HepG2 (cell line): ENCODE data around the gene CDYL2. TPM values are rescaled to one million over a fixed set of nuclear protein-coding genes. Genes with fewer than 3 reads are reported as not detected.

Experiments
- ATAC-seq: fragments of 200-7000 bp; cut with Tn5 transposase; 3 replicates; pipeline ENCODE4 v1.9.1; 2020; ENCODE audit warnings: mild to moderate bottlenecking, moderate library complexity
- BruUV-seq: library from RNA; stranded (reverse); fragments of 400-500 nt; replicated peaks from 2 replicates; lab custom pipeline; 2021; lab: Mats Ljungman, UMichigan
- CTCF ChIA-PET: fragments of 300-600 bp; formaldehyde crosslinking; extraction: SDS; loops from one replicate; lab custom pipeline; 2021; ENCODE audit warnings: low total read pairs, inconsistent platforms, low intra/inter-chr PET ratio; lab: Yijun Ruan, JAX
- POLR2A ChIA-PET: fragments of 350-600 bp; sonication (Branson Sonifier 250); formaldehyde crosslinking; loops from one replicate; lab custom pipeline; 2020; ENCODE audit warnings: antibody characterized with exemption, inconsistent platforms; lab: Yijun Ruan, JAX
- DNase-seq: peaks from one replicate; pipeline ENCODE4 v3.0.0-alpha.2; 2015; ENCODE audit warnings: low spot score
- FAIRE-seq: peaks from 3 replicates; lab custom pipeline; 2011; peaks lifted over from hg19 to GRCh38; lab: Jason Lieb, UNC
- H2AFZ ChIP-seq: one replicate; pipeline ENCODE4 v1.6.1; 2011; ENCODE audit warnings: low read length, inconsistent platforms
- H3K27ac ChIP-seq: fragments of 300-600 bp; 3 replicates; pipeline ENCODE4 v1.8.0; 2011; ENCODE audit warnings: mixed run types, mild to moderate bottlenecking, mixed read lengths, low read length, inconsistent platforms; ENCODE audit not compliant: insufficient read depth; ENCODE audit errors: extremely low read length
- H3K27me3 ChIP-seq, 2 experiments: fragments of 200-600 bp in 1 of 2; 2 replicates in 1 of 2; 3 replicates in 1 of 2; pipeline versions ENCODE4 v1.6.0 to v1.8.0; 2011; ENCODE audit warnings: low read length in 2 of 2, mild to moderate bottlenecking in 2 of 2, moderate library complexity in 2 of 2, inconsistent platforms in 1 of 2; ENCODE audit not compliant: insufficient read depth in 2 of 2, control insufficient read depth in 1 of 2
- H3K36me3 ChIP-seq, 2 experiments: fragments of 200-600 bp in 1 of 2; replicated peaks in 1 of 2; 2 replicates in 1 of 2; 3 replicates in 1 of 2; pipeline versions ENCODE4 v1.5.1 to v1.8.0; 2011; ENCODE audit warnings: low read length in 2 of 2, inconsistent platforms in 1 of 2; ENCODE audit not compliant: insufficient read depth in 2 of 2, control insufficient read depth in 1 of 2
- H3K4me1 ChIP-seq: 2 replicates; pipeline ENCODE4 v1.5.1; 2012; ENCODE audit warnings: low read length, inconsistent platforms; ENCODE audit not compliant: insufficient read depth
- H3K4me2 ChIP-seq: 2 replicates; pipeline ENCODE4 v1.6.0; 2011; ENCODE audit warnings: low read depth, low read length, inconsistent platforms
- H3K4me3 ChIP-seq, 3 experiments: fragments of 200-600 bp in 1 of 3; sonication (generic), shearing (Covaris generic) in 1 of 3; replicated peaks in 1 of 3; 2 replicates each; pipeline ENCODE4 v1.5.1; 2011 to 2016; ENCODE audit warnings: low read length in 3 of 3, inconsistent platforms in 2 of 3, low read depth in 2 of 3, mild to moderate bottlenecking in 2 of 3, control low read depth in 1 of 3, mixed read lengths in 1 of 3; ENCODE audit not compliant: insufficient read depth in 1 of 3
- H3K79me2 ChIP-seq: one replicate; pipeline ENCODE4 v1.6.1; 2011; ENCODE audit warnings: low read length, inconsistent platforms; ENCODE audit not compliant: insufficient read depth
- H3K9ac ChIP-seq: 2 replicates; pipeline ENCODE4 v1.6.0; 2011; ENCODE audit warnings: mild to moderate bottlenecking, low read depth, low read length, inconsistent platforms; ENCODE audit not compliant: insufficient read depth
- H3K9me3 ChIP-seq: 2 replicates; pipeline ENCODE4 v1.5.1; 2012; ENCODE audit warnings: mild to moderate bottlenecking, low read length
- H4K20me1 ChIP-seq: 2 replicates; pipeline ENCODE4 v1.6.0; 2011; ENCODE audit warnings: inconsistent platforms, mild to moderate bottlenecking, low read length, moderate library complexity; ENCODE audit not compliant: insufficient read depth
- DZIP1 ChIP-seq: sonication (generic); formaldehyde crosslinking; IDR thresholded peaks from 2 replicates; pipeline ENCODE4 v1.5.0; 2020; ENCODE audit warnings: mild to moderate bottlenecking, missing genetic modification reagents
- HNF4A ChIP-seq: sonication (generic); formaldehyde crosslinking; IDR thresholded peaks from 2 replicates; pipeline ENCODE4 v1.4.0; 2020; ENCODE audit warnings: missing genetic modification reagents
- MBD4 ChIP-seq: IDR thresholded peaks from 2 replicates; pipeline ENCODE4 v1.6.1; 2012; ENCODE audit warnings: low read length, inconsistent platforms, borderline replicate concordance
- MNT ChIP-seq: fragments of 450-650 bp; IDR thresholded peaks from 2 replicates; pipeline ENCODE4 v1.6.1; 2016
- PCBP2 ChIP-seq: fragments of 200-400 bp; formaldehyde crosslinking; optimal IDR thresholded peaks from 2 replicates; pipeline ENCODE3; 2018; ENCODE audit warnings: low read length, low read depth; ENCODE audit not compliant: poor library complexity, severe bottlenecking
- PRDM10 ChIP-seq: sonication (generic); formaldehyde crosslinking; IDR thresholded peaks from 2 replicates; pipeline ENCODE4 v1.4.0; 2020; ENCODE audit warnings: low read depth, missing genetic modification reagents
- ZBTB44 ChIP-seq: sonication (generic); formaldehyde crosslinking; IDR thresholded peaks from 2 replicates; pipeline ENCODE4 v1.4.0; 2020; ENCODE audit warnings: missing genetic modification reagents
- ZFP36 ChIP-seq: fragments of 150-350 bp; IDR thresholded peaks from 2 replicates; pipeline ENCODE4 v1.6.1; 2018; ENCODE audit warnings: borderline replicate concordance, low read length, low read depth; ENCODE audit not compliant: partially characterized antibody
- ZNF17 ChIP-seq: sonication (generic); formaldehyde crosslinking; IDR thresholded peaks from 2 replicates; pipeline ENCODE4 v1.5.0; 2020; ENCODE audit warnings: mild to moderate bottlenecking, missing genetic modification reagents
- ZNF282 ChIP-seq: fragments of 450-650 bp; IDR thresholded peaks from 2 replicates; pipeline ENCODE4 v1.6.1; 2018; ENCODE audit not compliant: partially characterized antibody
- ZNF589 ChIP-seq: sonication (generic); formaldehyde crosslinking; conservative IDR thresholded peaks from 2 replicates; pipeline ENCODE4 v1.8.0; 2022; ENCODE audit warnings: mild to moderate bottlenecking, moderate library complexity, missing genetic modification reagents
- ZNF788 ChIP-seq: sonication (generic); formaldehyde crosslinking; IDR thresholded peaks from 2 replicates; pipeline ENCODE4 v1.5.0; 2020; ENCODE audit warnings: mild to moderate bottlenecking, missing genetic modification reagents, borderline replicate concordance
- ZSCAN21 ChIP-seq: sonication (generic); formaldehyde crosslinking; IDR thresholded peaks from 2 replicates; pipeline ENCODE4 v1.8.0; 2022; ENCODE audit warnings: mild to moderate bottlenecking, missing genetic modification reagents, moderate library complexity, borderline replicate concordance
- WGBS: methylation state at CpG from one replicate; pipeline ENCODE4 v1.1.6; 2017; ENCODE audit warnings: low lambda C conversion rate; 5-methylcytosine and 5-hydroxymethylcytosine counted together
- in situ Hi-C: cut with HindIII; loops from 2 replicates; pipeline ENCODE4 v1.10.0; 2017; ENCODE audit warnings: low pct_unique_long_range_greater_than_20kb; ENCODE audit not compliant: extremely low pct_ligation_motif_present
- intact Hi-C: fragments of 100-400 bp; cut with micrococcal nuclease; formaldehyde crosslinking; loops from one replicate; pipeline ENCODE4 v1.10.0; 2022; ENCODE audit not compliant: unreplicated experiment
- polyA plus RNA-seq, 8 experiments: library from polyadenylated mRNA; depleted of rRNA in 3 of 8; stranded (reverse) in 7 of 8; unstranded in 1 of 8; fragments of >200 nt; fragmentation: Illumina TruSeq in 4 of 8; extraction: Trizol in 4 of 8; gene quantifications; 2 replicates each; pipeline versions ENCODE4 v1.2.1 to v1.2.3, GENCODE V29; 2011 to 2016; ENCODE audit warnings: low read depth in 4 of 8, missing spikeins in 1 of 8, mixed read lengths in 1 of 8; ENCODE audit not compliant: insufficient read depth in 1 of 8
- total RNA-seq, 5 experiments: library from RNA; depleted of rRNA; stranded (reverse); fragments of >200 nt; fragmentation: Illumina TruSeq; extraction: Trizol; gene quantifications; 2 replicates each; pipeline ENCODE4 v1.2.3, GENCODE V29; 2016; ENCODE audit warnings: low read depth in 1 of 5
- TF ChIP-seq, protein P1 (sequence below): sonication (generic); formaldehyde crosslinking; IDR thresholded peaks from 2 replicates; pipeline ENCODE4 v1.5.1; 2020; ENCODE audit warnings: missing genetic modification reagents, mild to moderate bottlenecking, borderline replicate concordance

CDYL2 gene
- total and polyA plus RNA-seq, 2 of the 13 experiments (the other 11 are each of a cell fraction or from before 2014, with no cell fraction given) = 0.07 to 0.35 TPM

GRCh38 chr16:80819988-80820387, 15.6 kb upstream of the CDYL2 start:
- peaks cover 0 to 3% of the 10 kb centered on the region in 2 experiments; a peak in 1 of 5 replicates for H3K27me3 ChIP-seq
- in situ Hi-C loops = no loop called here
- no peaks in the 10 kb centered on the region for H4K20me1 ChIP-seq
- FAIRE-seq (no peak), DNase-seq (no peak), ATAC-seq (no peak)
- H3K79me2 ChIP-seq = no peaks in the 10 kb centered on the region
- H3K4me1 ChIP-seq = no peaks in the 10 kb centered on the region
- WGBS = 26% methylated on average over 2 of the region's 2 CpGs
- ChIA-PET CTCF (no interaction called here), POLR2A (no interaction called here)
- TF ChIP-seq MBD4 (no peak), ZFP36 (no peak), MNT (no peak), ZSCAN21 (CRISPR knock-in tag) (no peak), PRDM10 (no peak), ZNF282 (no peak), ZNF589 (no peak), PCBP2 (no peak), ZNF17 (no peak), ZNF788 (no peak), DZIP1 (no peak), HNF4A (CRISPR knock-in tag) (no peak), ZBTB44 (no peak)
- TF ChIP-seq, protein P1, sequence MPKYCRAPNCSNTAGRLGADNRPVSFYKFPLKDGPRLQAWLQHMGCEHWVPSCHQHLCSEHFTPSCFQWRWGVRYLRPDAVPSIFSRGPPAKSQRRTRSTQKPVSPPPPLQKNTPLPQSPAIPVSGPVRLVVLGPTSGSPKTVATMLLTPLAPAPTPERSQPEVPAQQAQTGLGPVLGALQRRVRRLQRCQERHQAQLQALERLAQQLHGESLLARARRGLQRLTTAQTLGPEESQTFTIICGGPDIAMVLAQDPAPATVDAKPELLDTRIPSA = no peak
- no peak overlapping the region for H3K9ac ChIP-seq
- H3K4me3 ChIP-seq = no peak overlapping the region
- H3K9me3 ChIP-seq = no peaks in the 10 kb centered on the region
- BruUV-seq = no TSS peak
- H3K4me2 ChIP-seq = no peak overlapping the region
- intact Hi-C loops = no loop called here
- H3K27ac ChIP-seq = no peak overlapping the region
- no peak overlapping the region for H2AFZ ChIP-seq
- H3K36me3 ChIP-seq = no peaks in the 10 kb centered on the region
